ENCODE results near the gene DOCK8.
"Not testable (repeated sequence)": the region's sequence is repeated elsewhere in the genome, so short reads cannot be mapped to it uniquely, and the experiment has no call there.

The DOCK8 gene

DNA sequence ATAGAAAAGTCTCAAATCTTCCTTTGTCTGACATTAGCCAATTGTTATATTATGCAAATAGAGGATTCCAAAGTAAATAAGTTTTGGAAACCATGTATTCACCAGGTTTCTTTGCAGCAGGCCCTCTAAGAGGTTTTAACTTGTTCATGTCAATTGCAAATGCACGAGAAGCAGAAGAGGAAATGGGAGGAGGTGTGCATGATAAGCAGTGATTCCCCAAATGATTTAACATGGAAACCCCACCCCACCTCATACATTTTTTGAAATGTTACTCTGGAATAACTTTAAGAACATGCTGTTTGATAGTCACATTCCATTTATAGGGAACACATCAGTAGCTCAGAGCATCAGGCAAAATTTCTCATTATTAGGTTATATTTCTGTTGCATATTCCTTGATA, 190.7 kb downstream of the DOCK8 start:
- TF ChIP-seq, protein P1, sequence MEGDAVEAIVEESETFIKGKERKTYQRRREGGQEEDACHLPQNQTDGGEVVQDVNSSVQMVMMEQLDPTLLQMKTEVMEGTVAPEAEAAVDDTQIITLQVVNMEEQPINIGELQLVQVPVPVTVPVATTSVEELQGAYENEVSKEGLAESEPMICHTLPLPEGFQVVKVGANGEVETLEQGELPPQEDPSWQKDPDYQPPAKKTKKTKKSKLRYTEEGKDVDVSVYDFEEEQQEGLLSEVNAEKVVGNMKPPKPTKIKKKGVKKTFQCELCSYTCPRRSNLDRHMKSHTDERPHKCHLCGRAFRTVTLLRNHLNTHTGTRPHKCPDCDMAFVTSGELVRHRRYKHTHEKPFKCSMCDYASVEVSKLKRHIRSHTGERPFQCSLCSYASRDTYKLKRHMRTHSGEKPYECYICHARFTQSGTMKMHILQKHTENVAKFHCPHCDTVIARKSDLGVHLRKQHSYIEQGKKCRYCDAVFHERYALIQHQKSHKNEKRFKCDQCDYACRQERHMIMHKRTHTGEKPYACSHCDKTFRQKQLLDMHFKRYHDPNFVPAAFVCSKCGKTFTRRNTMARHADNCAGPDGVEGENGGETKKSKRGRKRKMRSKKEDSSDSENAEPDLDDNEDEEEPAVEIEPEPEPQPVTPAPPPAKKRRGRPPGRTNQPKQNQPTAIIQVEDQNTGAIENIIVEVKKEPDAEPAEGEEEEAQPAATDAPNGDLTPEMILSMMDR (conservative IDR thresholded peaks at IDR 0.05): no peak
- TF ChIP-seq ZFX (IDR thresholded peaks at IDR 0.05): no peak
- no peak overlapping the region for H3K27ac ChIP-seq

DNA sequence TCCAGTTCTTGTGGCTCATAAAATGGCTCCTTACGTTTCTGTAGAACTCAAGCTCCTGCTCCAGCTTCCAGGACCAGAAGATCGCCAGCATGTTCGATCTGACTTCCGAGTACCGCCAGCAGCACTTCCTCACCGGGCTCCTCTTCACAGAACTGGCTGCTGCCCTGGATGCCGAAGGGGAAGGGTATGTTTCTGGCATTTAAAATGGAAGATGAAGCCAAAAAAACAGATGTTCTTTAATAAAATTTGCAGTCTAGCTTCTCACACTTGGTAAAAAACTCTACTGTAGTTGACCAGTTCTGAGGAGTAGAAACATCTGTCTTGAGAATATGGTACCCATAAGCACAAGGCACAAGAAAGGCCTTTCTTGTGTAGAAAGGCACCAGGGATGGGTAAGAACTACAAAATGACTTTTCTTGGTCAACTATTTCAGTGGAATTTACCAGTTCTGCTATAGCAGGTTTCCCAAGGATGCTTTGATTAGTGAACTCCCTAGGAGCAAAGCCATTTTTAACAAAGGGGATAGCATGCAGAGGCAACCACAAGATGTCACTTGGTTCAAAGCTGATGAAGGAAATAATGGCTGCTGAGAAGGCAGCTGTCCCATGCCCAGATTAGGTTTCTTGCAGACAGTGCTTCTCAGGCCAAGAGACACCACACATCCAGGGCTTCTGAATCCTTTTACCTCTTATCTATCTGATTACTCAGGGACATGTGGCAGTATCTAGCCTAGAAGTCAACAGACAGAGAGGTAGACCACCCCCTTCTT, 192.4 kb downstream of the DOCK8 start:
- TF ChIP-seq, protein P1 (conservative IDR thresholded peaks at IDR 0.05): no peak; the same call in 1 of the 2 replicates
- no peak for TF ChIP-seq ZFX (IDR thresholded peaks at IDR 0.05)
- no peak overlapping the region for H3K27ac ChIP-seq

DNA sequence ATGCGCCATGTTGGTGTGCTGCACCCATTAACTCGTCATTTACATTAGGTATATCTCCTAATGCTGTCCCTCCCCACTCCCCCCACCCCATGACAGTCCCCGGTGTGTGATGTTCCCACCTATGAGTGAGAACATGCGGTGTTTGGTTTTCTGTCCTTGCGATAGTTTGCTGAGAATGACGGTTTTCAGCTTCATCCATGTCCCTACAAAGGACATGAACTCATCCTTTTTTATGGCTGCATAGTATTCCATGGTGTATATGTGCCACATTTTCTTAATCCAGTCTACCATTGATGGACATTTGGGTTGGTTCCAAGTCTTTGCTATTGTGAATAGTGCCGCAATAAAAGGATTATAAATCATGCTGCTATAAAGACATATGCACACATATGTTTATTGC, 195.0 kb downstream of the DOCK8 start:
- H3K27ac ChIP-seq: not testable (repeated sequence)

DNA sequence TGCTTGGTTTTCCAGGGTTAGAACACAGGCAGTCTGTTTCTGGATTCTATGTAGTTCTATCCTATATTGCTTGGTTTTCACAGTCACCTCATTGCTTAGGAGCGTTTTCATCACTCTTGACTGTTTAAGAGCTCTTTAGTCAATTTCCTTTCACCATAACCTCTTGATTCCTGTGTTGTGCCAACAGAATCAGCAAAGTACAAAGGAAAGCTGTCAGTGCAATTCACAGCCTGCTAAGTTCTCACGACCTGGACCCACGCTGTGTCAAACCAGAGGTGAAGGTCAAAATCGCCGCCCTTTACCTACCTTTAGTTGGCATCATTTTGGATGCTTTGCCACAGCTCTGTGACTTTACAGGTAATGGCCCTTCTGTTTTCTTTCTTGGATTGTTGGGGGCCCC, 199.9 kb downstream of the DOCK8 start:
- TF ChIP-seq, protein P1 (conservative IDR thresholded peaks at IDR 0.05): no peak
- no peak for TF ChIP-seq ZFX (IDR thresholded peaks at IDR 0.05)
- no peak overlapping the region for H3K27ac ChIP-seq

DNA sequence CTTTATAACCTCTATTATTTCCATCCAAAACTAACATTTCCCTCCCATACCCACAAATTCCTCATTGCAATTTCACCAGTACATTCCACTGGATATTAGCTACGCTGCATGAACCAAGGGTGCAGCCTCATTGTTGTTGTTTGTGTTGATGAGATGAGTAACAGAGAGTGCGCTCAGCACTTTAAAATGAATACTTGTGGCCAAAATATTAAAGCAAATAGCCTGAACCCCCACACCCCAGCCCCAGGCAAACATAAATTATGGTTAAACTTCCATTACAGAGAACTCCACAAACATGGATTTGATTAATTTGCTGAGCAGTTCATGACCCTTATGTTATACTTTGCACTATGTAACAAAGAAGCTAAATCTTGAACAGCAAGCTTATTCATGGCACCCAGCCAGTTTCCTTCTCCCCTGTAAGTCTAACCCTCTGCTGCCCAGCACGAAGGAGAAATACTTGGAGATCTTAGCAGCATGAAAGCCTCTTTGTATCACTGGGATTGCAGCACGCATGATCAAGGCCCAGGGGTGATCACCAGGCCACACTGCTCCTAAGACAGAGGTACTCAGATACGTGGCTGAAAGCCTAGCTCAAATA, 205.0 kb downstream of the DOCK8 start:
- TF ChIP-seq ZFX (IDR thresholded peaks at IDR 0.05): no peak
- TF ChIP-seq, protein P1 (conservative IDR thresholded peaks at IDR 0.05): no peak
- no peak overlapping the region for H3K27ac ChIP-seq

DNA sequence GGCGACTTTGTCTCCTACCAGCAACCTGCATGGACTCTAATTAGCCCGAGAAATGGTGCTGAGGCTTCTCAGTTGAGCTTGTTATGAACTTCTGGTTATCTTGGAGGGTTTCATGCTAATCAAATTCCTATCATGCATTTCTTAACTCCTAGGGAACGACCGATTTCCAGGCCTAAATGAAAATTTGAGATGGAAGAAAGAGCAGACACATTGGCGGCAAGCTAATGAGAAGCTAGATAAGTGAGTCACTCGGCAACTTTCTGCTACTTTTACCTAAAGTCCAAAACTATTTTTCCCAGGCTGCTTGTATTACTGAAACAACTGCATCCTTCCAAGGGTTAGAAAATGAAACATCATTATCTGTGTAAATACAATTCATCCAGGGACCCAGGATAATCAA, 207.2 kb downstream of the DOCK8 start:
- TF ChIP-seq ZFX (IDR thresholded peaks at IDR 0.05): no peak
- TF ChIP-seq, protein P1 (conservative IDR thresholded peaks at IDR 0.05): no peak
- no peak overlapping the region for H3K27ac ChIP-seq

DNA sequence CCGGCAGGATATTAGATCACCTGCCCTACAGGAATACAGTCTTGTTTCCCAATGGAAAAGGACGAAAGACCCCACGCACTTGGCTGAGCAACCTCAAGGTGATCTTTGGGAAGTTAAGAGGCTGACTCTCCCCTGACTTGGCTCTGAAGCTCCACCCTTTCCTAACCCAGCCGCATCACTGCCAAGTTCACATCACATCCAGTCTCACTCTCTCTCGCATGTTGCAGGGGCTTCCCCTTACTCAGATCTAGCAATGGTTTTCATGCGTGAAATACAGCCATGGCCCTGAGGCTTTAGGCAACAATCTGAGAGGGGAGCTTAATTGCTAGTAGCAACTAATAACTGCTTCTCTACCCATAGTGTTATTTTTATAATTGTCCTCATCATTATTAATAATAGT, 211.6 kb downstream of the DOCK8 start:
- no peak overlapping the region for H3K27ac ChIP-seq
- no peak for TF ChIP-seq ZFX (IDR thresholded peaks at IDR 0.05)
- TF ChIP-seq, protein P1 (conservative IDR thresholded peaks at IDR 0.05): no peak

DNA sequence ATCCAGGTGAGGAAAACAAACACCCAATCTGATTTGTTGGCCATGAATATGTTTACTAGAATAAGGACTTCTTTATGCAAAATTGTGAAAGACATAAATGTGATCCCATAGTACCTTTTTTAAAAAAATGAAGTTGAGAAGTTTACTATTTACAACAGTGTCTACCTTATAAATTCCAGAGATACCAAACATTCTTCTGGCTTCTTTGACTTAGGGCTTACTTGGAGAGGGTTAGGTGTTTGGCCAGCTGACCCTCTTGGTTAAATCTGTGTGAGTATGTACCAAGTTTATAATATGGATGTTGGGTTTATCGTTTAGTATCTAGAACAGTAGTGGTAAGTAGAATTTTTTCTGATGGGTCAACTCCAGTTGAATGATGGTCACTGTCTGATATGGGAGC, 212.3 kb downstream of the DOCK8 start:
- TF ChIP-seq, protein P1 (conservative IDR thresholded peaks at IDR 0.05): no peak
- TF ChIP-seq ZFX (IDR thresholded peaks at IDR 0.05): no peak
- no peak overlapping the region for H3K27ac ChIP-seq

Measured in C4-2B (cell line).